ENCODE data around the gene TFPT. TPM values are rescaled to one million over a fixed set of nuclear protein-coding genes. Genes with fewer than 3 reads are reported as not detected.

The TFPT gene
- total and polyA plus RNA-seq, 7 donors: 11.0 to 38.3 (median 22.9) TPM

DNA sequence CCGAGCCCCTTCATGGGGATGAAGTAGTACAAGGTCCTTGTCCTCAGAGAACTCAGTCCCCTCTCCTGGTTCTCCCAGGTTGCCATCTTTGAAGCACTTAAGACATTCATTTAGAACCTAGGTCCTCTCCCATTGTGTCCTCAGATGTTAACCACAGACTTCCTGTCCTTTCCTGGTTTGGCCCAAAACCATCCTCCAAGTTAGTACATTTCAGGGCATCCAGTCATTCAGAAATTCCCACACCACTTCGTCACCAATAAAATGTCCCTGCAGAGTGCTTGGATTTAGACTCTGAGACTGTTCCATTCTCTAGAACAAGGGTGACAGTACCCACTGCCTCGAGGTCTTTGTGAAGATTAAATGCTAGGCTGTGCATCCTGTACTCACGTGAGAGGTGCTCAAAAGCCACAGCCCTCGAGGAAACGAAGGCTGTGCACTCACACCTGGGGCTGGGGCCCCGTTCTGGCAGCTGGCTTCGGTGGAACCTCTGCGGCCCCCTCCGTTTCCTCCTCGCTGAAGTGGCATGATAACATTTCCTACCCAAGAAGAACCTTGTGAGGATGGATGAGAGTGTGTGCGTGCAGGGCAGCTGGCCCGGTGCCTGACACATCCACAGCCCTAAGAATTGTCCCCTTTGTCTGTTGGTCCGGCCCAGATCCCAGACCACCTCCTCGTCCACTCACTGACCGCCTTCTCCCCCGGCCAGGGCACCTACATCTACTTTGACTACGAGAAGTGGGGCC, 39.3 kb upstream of the TFPT start:
- TF ChIP-seq, protein P1, sequence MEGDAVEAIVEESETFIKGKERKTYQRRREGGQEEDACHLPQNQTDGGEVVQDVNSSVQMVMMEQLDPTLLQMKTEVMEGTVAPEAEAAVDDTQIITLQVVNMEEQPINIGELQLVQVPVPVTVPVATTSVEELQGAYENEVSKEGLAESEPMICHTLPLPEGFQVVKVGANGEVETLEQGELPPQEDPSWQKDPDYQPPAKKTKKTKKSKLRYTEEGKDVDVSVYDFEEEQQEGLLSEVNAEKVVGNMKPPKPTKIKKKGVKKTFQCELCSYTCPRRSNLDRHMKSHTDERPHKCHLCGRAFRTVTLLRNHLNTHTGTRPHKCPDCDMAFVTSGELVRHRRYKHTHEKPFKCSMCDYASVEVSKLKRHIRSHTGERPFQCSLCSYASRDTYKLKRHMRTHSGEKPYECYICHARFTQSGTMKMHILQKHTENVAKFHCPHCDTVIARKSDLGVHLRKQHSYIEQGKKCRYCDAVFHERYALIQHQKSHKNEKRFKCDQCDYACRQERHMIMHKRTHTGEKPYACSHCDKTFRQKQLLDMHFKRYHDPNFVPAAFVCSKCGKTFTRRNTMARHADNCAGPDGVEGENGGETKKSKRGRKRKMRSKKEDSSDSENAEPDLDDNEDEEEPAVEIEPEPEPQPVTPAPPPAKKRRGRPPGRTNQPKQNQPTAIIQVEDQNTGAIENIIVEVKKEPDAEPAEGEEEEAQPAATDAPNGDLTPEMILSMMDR (IDR thresholded peaks at IDR 0.05): no peak
- DNase-seq: no peak
- Histone ChIP-seq H3K4me1 (peaks cover 9% of the 10 kb centered on the region), H3K4me3 (no peak overlapping the region), H3K9me3 (no peaks in the 10 kb centered on the region), H3K27ac (no peak overlapping the region), H3K27me3 (ENCODE audit: insufficient read depth in 3 of 3, low read length in 2 of 3) (no peaks in the 10 kb centered on the region), H3K36me3 (ENCODE audit: insufficient read depth in 1 of 2, low read depth in 1 of 2) (peaks cover 10 to 86% of the 10 kb centered on the region in 2 donors)
- ATAC-seq: no peak
- intact Hi-C loops (cut with DNase I): no loop called here
- 70 to 74% (median 70%) methylated on average over 18 of the region's 18 CpGs for WGBS, 3 donors

DNA sequence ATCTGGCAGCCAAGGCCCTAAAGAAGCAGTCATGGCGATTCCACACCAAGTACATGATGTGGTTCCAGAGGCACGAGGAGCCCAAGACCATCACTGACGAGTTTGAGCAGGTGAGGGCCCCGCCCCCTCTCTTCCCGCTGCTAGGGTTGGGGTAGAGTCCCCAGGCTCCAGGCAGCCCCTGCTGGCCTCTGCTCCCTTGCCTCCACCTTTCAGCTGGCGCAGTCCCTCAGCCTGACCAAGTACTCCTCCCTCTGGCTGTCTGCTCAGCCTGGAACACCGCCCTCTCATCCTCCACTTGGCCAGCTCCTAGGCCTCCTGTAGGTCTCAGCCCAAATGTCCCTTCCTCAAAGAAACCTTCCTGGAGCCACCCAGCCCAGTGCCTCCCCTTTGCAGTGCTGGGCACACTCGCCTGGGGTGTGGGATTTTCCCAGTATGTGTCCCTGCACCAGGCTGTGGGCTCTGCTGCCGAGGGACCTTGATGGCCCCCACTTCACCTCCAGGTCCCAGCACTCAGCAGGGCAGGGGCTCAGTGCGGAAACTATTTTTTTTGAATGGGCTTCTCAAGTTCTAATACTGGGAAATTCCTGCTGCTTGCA, 38.4 kb upstream of the TFPT start:
- no peaks in the 10 kb centered on the region for H3K27me3 ChIP-seq (ENCODE audit: insufficient read depth in 3 of 3, low read length in 2 of 3)
- DNase-seq (no peak), ATAC-seq (peak in 2 of 4 donors; percentile 14 to 15)
- no peak overlapping the region for H3K27ac ChIP-seq
- no peak overlapping the region for H3K4me3 ChIP-seq
- intact Hi-C loops (cut with DNase I): no loop called here
- no peaks in the 10 kb centered on the region for H3K9me3 ChIP-seq
- 68 to 78% (median 69%) methylated on average over 10 of the region's 10 CpGs for WGBS, 3 donors
- TF ChIP-seq, protein P1 (IDR thresholded peaks at IDR 0.05): no peak
- H3K36me3 ChIP-seq (ENCODE audit: insufficient read depth in 1 of 2, low read depth in 1 of 2): peaks cover 10 to 95% of the 10 kb centered on the region in 2 donors
- H3K4me1 ChIP-seq: peaks cover 7% of the 10 kb centered on the region

DNA sequence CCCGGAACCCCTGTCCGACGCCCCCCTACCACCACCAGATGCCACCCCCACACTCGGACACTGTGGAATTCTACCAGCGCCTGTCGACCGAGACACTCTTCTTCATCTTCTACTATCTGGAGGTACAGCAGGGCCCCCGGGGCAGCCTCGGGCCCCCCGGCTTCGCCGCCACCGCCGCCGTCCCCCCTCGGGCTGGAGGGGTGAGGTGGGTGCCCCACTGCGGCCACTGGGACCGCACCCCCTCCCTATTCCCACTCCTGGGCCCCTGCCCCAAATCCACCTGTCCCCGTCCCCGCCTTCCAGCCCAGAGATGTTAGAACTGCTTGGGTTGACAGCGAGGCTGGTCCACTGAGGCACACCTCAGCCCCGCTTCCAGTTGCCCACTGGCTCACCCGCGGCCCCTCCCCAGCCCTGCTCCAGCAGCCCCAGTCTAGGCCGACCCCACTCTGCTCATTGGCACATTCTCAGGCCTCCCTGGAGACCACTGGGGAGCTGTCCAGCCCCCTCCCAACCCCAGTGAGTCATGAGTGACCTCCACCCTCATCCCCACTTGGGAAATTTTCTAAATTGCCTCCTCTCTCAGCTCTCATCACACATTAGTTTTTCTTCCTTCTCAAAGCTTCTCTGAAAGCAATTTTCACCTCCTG, 37.5 kb upstream of the TFPT start:
- H3K36me3 ChIP-seq (ENCODE audit: insufficient read depth in 1 of 2, low read depth in 1 of 2): peaks cover 10 to 99% of the 10 kb centered on the region in 2 donors
- H3K27ac ChIP-seq: no peak overlapping the region

DNA sequence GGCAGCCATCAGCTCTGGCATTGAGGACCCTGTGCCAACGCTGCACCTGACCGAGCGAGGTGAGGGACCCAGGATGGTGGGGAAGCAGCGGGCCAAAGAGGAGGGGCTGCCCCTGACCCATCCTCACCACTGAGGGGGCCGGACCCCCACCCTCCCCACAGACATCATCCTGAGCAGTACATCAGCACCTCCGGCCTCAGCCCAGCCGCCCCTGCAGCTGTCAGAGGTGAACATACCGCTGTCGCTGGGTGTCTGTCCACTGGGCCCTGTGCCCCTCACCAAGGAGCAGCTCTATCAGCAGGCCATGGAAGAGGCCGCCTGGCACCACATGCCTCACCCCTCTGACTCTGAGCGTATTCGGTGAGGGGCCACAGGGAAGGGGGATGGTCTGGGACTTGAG, 36.8 kb upstream of the TFPT start:
- intact Hi-C loops (cut with DNase I): no loop called here
- no peaks in the 10 kb centered on the region for H3K27me3 ChIP-seq (ENCODE audit: insufficient read depth in 3 of 3, low read length in 2 of 3)
- 81 to 90% (median 87%) methylated on average over 12 of the region's 12 CpGs for WGBS, 3 donors
- no peaks in the 10 kb centered on the region for H3K4me1 ChIP-seq
- DNase-seq: no peak
- peak in 2 of 4 donors; percentile 9 to 13 for ATAC-seq
- no peak overlapping the region for H3K27ac ChIP-seq
- no peaks in the 10 kb centered on the region for H3K9me3 ChIP-seq
- no peak overlapping the region for H3K4me3 ChIP-seq
- H3K36me3 ChIP-seq (ENCODE audit: insufficient read depth in 1 of 2, low read depth in 1 of 2): peaks cover 11 to 99% of the 10 kb centered on the region in 2 donors
- TF ChIP-seq, protein P1 (IDR thresholded peaks at IDR 0.05): no peak

More for the DNA sequence above, 37.5 kb upstream of the TFPT start:
- H3K4me3 ChIP-seq: no peak overlapping the region
- DNase-seq: no peak
- intact Hi-C loops (cut with DNase I): no loop called here
- TF ChIP-seq, protein P1 (IDR thresholded peaks at IDR 0.05): no peak
- H3K9me3 ChIP-seq: no peaks in the 10 kb centered on the region
- peak in 3 of 4 donors; percentile 7 to 17 (median 10) for ATAC-seq
- no peaks in the 10 kb centered on the region for H3K4me1 ChIP-seq
- H3K27me3 ChIP-seq (ENCODE audit: insufficient read depth in 3 of 3, low read length in 2 of 3): no peaks in the 10 kb centered on the region
- WGBS, 3 donors: 84 to 89% (median 87%) methylated on average over 22 to 25 of the region's 25 CpGs

Data from psoas muscle (tissue), 8 donors.